Body of pancreas (tissue), 4 donors: ENCODE data around the gene FOXO3.

Experiments
- CTCF ChIP-seq, 7 experiments: fragments of 450-650 bp in 4 of 7; fragments of 200-600 bp in 3 of 7; sonication (generic) in 3 of 7; IDR thresholded peaks; one replicate each; pipeline ENCODE4 v1.5.1; 2016 to 2019; ENCODE audit warnings: antibody characterized with exemption in 7 of 7
- POLR2A ChIP-seq, 3 donors: fragments of 450-650 bp; IDR thresholded peaks; one replicate each; pipeline ENCODE4 v1.6.1; 2016; ENCODE audit warnings: antibody characterized with exemption in 3 of 3, mild to moderate bottlenecking in 2 of 3

DNA sequence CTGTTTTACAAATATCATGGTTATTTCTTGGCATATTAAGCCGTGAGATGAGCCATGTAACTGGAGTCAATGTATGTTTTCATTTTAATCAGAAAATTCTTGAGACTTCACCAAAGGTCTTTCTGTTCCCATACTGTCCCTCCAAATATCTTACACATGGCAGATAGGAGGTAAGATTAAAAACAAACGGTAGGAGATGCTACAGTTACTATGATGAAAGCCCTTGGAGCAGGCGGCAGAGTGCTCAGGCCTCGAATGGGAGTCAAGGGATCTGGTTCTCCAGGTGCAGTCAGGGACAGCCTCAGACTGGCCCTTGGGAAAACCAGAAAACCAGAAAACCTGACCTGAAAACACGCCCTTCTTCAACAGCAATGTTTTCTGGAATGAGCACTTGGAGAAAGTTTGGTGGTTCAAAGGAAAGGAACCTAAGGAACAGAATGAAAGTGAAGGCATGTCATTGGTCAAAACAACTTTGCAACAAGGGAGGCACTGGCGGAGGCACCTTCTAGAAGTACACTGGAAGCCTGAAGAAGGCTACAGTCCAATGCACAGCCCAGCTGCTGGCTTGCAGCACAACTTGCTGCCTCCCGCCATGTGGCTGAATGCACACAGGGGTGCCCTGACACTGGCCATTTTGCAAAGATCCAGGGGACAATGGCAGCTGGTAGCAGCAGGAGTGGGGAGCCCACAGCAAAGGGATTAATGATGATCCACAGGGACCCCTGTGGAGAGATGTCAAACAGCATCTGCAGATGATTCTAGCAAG lies 17.4 kb upstream of the FOXO3 start:
- TF ChIP-seq CTCF (IDR thresholded peaks at IDR 0.05) (no peak), POLR2A (IDR thresholded peaks at IDR 0.05) (no peak)
